Mucosa of rectum (tissue), 2 donors: ENCODE data around the gene CHRNA9.
A peak's percentile ranks its signal among the peaks of the same experiment; 100 is the strongest.
"Not testable (repeated sequence)": the region's sequence is repeated elsewhere in the genome, so short reads cannot be mapped to it uniquely, and the experiment has no call there.

Experiments
- H3K27ac ChIP-seq, 2 donors: one replicate each; pipeline ENCODE4 v1.7.0; 2013; ENCODE audit warnings: inconsistent platforms in 2 of 2, low read depth in 2 of 2, low read length in 2 of 2
- H3K27me3 ChIP-seq, 2 donors: one replicate each; pipeline ENCODE4 v1.7.0; 2013; ENCODE audit warnings: low read length in 2 of 2; ENCODE audit not compliant: control insufficient read depth in 2 of 2, insufficient read depth in 2 of 2
- H3K36me3 ChIP-seq, 2 donors: one replicate each; pipeline ENCODE4 v1.7.0; 2013; ENCODE audit warnings: low read length in 2 of 2; ENCODE audit not compliant: control insufficient read depth in 2 of 2, insufficient read depth in 2 of 2
- H3K4me1 ChIP-seq, 2 donors: one replicate each; pipeline ENCODE4 v1.7.0; 2013; ENCODE audit warnings: low read length in 2 of 2, mild to moderate bottlenecking in 1 of 2; ENCODE audit not compliant: control insufficient read depth in 2 of 2, insufficient read depth in 2 of 2
- H3K4me3 ChIP-seq, 2 donors: one replicate each; pipeline ENCODE4 v1.7.0; 2013; ENCODE audit warnings: low read length in 2 of 2
- H3K9ac ChIP-seq, 2 donors: one replicate each; pipeline ENCODE4 v1.7.0; 2013; ENCODE audit warnings: low read length in 2 of 2, low read depth in 1 of 2, mild to moderate bottlenecking in 1 of 2
- H3K9me3 ChIP-seq, 2 donors: one replicate each; pipeline ENCODE4 v1.7.0; 2013; ENCODE audit warnings: low read length in 2 of 2; ENCODE audit not compliant: control insufficient read depth in 2 of 2
- donor health status: healthy.
- donor health status: Normal muscosa, but diverticular disease.

The CHRNA9 gene

GRCh38 chr4:40375620-40376019 is 40.5 kb downstream of the CHRNA9 start:
- no peak overlapping the region for H3K4me3 ChIP-seq
- H3K36me3 ChIP-seq = no peaks in the 10 kb centered on the region
- H3K27ac ChIP-seq = no peak overlapping the region
- no peaks in the 10 kb centered on the region for H3K27me3 ChIP-seq
- peaks cover 12 to 34% of the 10 kb centered on the region in 2 donors for H3K4me1 ChIP-seq
- H3K9me3 ChIP-seq = no peaks in the 10 kb centered on the region
- H3K9ac ChIP-seq = no peak overlapping the region

GRCh38 chr4:40377512-40378365 is 42.6 kb downstream of the CHRNA9 start:
- no peaks in the 10 kb centered on the region for H3K36me3 ChIP-seq

DNA sequence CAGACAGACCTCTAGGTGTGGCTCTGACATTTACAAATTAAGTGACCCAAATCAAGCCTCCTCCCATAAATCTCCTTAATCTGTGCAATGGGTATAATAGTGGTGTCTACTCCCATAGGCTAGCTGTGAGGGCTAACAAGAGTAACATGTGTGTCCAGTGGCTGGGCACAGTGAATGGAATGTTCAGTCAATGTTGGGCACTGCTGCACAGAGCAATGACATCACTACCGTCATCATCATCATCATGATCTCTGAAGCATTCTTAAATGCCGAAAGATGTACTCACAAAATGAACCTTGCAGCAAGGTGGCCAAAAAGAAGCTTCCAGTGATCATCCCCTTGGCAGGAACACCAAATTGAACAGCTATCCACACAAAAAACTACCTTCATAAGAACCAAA is 43.5 kb downstream of the CHRNA9 start:
- Histone ChIP-seq H3K9ac (no peak overlapping the region), H3K9me3 (no peaks in the 10 kb centered on the region), H3K27me3 (no peaks in the 10 kb centered on the region), H3K4me1 (peaks cover 12 to 25% of the 10 kb centered on the region in 2 donors), H3K27ac (peak overlapping the region; percentile 67 to 82), H3K4me3 (no peak overlapping the region), H3K36me3 (no peaks in the 10 kb centered on the region)

More at GRCh38 chr4:40377512-40378365, 42.6 kb downstream of the CHRNA9 start:
- H3K9me3 ChIP-seq = no peaks in the 10 kb centered on the region
- H3K4me1 ChIP-seq = peaks cover 12 to 25% of the 10 kb centered on the region in 2 donors
- H3K27me3 ChIP-seq = no peaks in the 10 kb centered on the region
- H3K27ac ChIP-seq = peak overlapping the region; percentile 67 to 82
- H3K4me3 ChIP-seq = no peak overlapping the region
- no peak overlapping the region for H3K9ac ChIP-seq

DNA sequence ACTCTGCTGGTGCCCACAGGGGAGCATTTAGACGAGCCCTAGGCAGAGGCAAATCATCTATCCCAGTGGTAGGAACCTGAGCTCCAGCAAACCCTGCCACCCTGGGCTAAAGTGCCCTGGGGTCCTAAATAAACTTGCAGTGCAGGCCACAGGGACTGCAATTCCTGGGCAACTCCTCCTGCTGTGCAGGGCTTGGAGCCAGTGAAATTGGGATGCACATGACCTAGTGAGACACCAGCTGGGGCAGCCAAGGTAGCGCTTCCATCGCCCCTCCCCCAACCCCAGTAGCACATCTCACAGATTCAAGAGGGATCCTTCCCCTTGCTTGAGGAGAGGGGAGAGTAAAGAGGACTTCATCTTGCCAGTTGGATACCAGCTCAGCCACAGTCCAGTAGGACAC is 44.1 kb downstream of the CHRNA9 start:
- H3K27me3 ChIP-seq = no peaks in the 10 kb centered on the region
- H3K4me3 ChIP-seq = no peak overlapping the region
- H3K27ac ChIP-seq = no peak overlapping the region

GRCh38 chr4:40380647-40381046 is 45.5 kb downstream of the CHRNA9 start:
- H3K4me1 ChIP-seq = peaks cover 12 to 25% of the 10 kb centered on the region in 2 donors
- no peaks in the 10 kb centered on the region for H3K27me3 ChIP-seq
- H3K4me3 ChIP-seq = no peak overlapping the region
- H3K9me3 ChIP-seq = no peaks in the 10 kb centered on the region
- H3K9ac ChIP-seq = no peak overlapping the region
- no peak overlapping the region for H3K27ac ChIP-seq
- no peaks in the 10 kb centered on the region for H3K36me3 ChIP-seq

More for the DNA sequence above, 44.1 kb downstream of the CHRNA9 start:
- no peaks in the 10 kb centered on the region for H3K9me3 ChIP-seq
- no peaks in the 10 kb centered on the region for H3K36me3 ChIP-seq
- peaks cover 12 to 25% of the 10 kb centered on the region in 2 donors for H3K4me1 ChIP-seq
- no peak overlapping the region for H3K9ac ChIP-seq

DNA sequence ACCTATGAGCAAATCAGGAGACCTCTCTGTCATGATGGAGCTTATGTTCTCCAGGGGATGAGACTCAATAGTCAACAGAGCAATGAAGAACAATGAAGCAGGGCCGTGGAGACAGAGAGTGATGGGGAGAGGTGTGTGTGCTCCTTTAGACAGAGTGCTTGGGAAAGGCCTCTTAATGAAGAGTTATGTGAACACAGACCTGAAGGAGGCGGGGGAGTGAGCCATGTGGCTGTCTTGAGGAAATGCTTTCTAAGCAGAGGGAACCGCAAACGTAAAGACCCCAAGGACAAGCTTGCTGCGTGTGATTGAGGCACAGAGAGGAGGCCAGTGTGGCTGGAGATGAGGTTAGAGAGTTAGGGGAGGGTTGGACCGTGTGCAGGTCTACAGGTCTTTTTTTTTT is 53.1 kb downstream of the CHRNA9 start:
- H3K4me3 ChIP-seq = no peak overlapping the region

GRCh38 chr4:40389986-40390385 is 54.9 kb downstream of the CHRNA9 start:
- Histone ChIP-seq H3K27ac (no peak overlapping the region), H3K36me3 (no peaks in the 10 kb centered on the region), H3K4me1 (no peaks in the 10 kb centered on the region), H3K9ac (no peak overlapping the region), H3K27me3 (no peaks in the 10 kb centered on the region), H3K9me3 (no peaks in the 10 kb centered on the region), H3K4me3 (no peak overlapping the region)

More for the DNA sequence above, 53.1 kb downstream of the CHRNA9 start:
- Histone ChIP-seq H3K27ac (no peak overlapping the region), H3K9me3 (no peaks in the 10 kb centered on the region), H3K4me1 (no peaks in the 10 kb centered on the region), H3K36me3 (no peaks in the 10 kb centered on the region), H3K9ac (no peak overlapping the region), H3K27me3 (no peaks in the 10 kb centered on the region)

DNA sequence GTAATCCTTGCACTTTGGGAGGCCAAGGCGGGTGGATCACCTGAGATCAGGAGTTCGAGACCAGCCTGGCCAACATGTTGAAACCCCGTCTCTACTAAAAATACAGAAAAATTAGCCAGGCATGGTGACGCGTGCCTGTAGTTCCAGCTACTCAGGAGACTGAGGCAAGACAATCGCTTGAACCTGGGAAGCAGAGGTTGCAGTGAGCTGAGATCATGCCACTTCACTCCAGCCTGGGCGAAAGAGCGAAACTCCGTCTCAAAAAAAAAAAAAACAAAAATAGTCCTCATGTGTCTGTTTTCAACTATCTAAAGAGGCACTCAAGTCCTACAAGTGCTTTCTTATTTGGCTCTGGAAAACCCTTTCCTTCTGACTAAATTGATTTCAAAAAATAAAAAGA is 57.1 kb downstream of the CHRNA9 start:
- not testable (repeated sequence) for H3K4me1 ChIP-seq, H3K9me3 ChIP-seq, H3K9ac ChIP-seq, H3K4me3 ChIP-seq, H3K27ac ChIP-seq, H3K27me3 ChIP-seq, H3K36me3 ChIP-seq

GRCh38 chr4:40394236-40394635 is 59.1 kb downstream of the CHRNA9 start:
- Histone ChIP-seq H3K4me1 (peaks cover 2 to 3% of the 10 kb centered on the region in 2 donors), H3K27me3 (no peaks in the 10 kb centered on the region), H3K4me3 (no peak overlapping the region), H3K27ac (no peak overlapping the region), H3K9me3 (no peaks in the 10 kb centered on the region), H3K36me3 (no peaks in the 10 kb centered on the region), H3K9ac (no peak overlapping the region)

DNA sequence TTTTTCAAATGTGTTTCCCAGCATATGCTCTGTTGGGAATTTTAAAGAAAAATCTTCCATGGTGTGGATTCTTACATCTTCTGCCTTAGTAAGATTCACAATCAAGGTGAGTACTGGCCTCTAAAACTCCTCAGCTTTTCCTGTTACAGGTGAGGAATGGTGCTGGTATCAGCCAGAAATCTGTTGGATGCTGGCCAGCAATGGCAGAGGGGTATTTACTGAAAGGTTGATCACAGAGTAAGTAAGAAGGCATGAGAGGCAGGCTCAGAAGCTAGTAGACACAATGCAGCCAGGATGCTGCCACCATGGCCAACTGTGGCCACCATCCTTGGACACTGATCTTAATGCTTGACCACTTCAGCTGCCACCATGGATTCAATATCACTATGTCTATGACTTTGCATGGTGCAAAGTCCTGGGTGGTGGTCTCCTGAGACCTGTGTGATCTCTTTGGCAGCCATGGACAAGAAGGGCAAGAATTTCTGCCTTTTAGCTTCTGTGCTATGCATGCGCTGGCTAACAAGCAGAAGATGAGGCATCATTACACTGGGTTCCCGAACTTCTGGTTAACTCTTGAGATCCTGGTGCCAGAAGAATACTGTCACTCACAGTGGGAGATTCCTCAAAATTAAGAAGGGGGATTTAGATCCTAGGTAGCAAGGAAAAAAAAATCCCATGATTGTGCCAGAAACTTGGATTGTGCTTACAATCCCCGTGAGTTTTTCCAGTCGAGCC is 60.2 kb downstream of the CHRNA9 start:
- no peaks in the 10 kb centered on the region for H3K36me3 ChIP-seq
- no peak overlapping the region for H3K9ac ChIP-seq
- H3K4me3 ChIP-seq = no peak overlapping the region
- H3K27me3 ChIP-seq = no peaks in the 10 kb centered on the region
- H3K9me3 ChIP-seq = no peaks in the 10 kb centered on the region
- peaks cover 7 to 9% of the 10 kb centered on the region in 2 donors for H3K4me1 ChIP-seq
- no peak overlapping the region for H3K27ac ChIP-seq
